WTC11 (cell line): Measurements from ENCODE around the gene GSN. TPM values are rescaled to one million over a fixed set of nuclear protein-coding genes. Genes with fewer than 3 reads are reported as not detected.

Source experiments
- ATAC-seq: fragments of 200-7000 bp; cut with Tn5 transposase; 2 replicates; pipeline ENCODE4 v1.10.0; 2021; ENCODE audit warnings: mild to moderate bottlenecking, moderate library complexity
- CTCF ChIA-PET: fragments of 300-600 bp; sonication (Branson Sonifier 250); formaldehyde crosslinking; loops from one replicate; lab custom pipeline; 2021; ENCODE audit warnings: antibody characterized with exemption; lab: Charles Lee
- POLR2A ChIA-PET: fragments of 350-600 bp; sonication (Branson Sonifier 250); formaldehyde crosslinking; loops from one replicate; lab custom pipeline; 2021; ENCODE audit warnings: antibody characterized with exemption; lab: Charles Lee
- DNase-seq: peaks from one replicate; pipeline ENCODE4 v3.0.0; 2021; ENCODE audit warnings: low spot score
- H3K27ac Mint-ChIP-seq: 2 replicates; pipeline ENCODE4 v1.8.0; 2021; ENCODE audit warnings: mixed read lengths
- H3K27me3 Mint-ChIP-seq: 2 replicates; pipeline ENCODE4 v1.8.0; 2021; ENCODE audit warnings: low read depth, mild to moderate bottlenecking, moderate library complexity, mixed read lengths
- H3K36me3 Mint-ChIP-seq: 2 replicates; pipeline ENCODE4 v1.8.0; 2021; ENCODE audit warnings: mixed read lengths
- H3K4me1 Mint-ChIP-seq: 2 replicates; pipeline ENCODE4 v1.8.0; 2022; ENCODE audit warnings: mixed read lengths
- H3K4me3 Mint-ChIP-seq: 2 replicates; pipeline ENCODE4 v1.8.0; 2021; ENCODE audit warnings: mild to moderate bottlenecking, moderate library complexity, mixed read lengths
- H3K9me3 Mint-ChIP-seq: 2 replicates; pipeline ENCODE4 v1.8.0; 2021; ENCODE audit warnings: mixed read lengths
- AR ChIP-seq: fragments of 250-450 bp; sonication (Bioruptor Pico); IDR thresholded peaks from 2 replicates; pipeline ENCODE4 v1.9.0; 2021; ENCODE audit warnings: mild to moderate bottlenecking
- ATF6 ChIP-seq: sonication (generic); formaldehyde crosslinking; IDR thresholded peaks from 2 replicates; pipeline ENCODE4 v1.8.1; 2023; ENCODE audit warnings: mild to moderate bottlenecking, missing genetic modification reagents
- FOXP1 ChIP-seq: sonication (generic); formaldehyde crosslinking; IDR thresholded peaks from 2 replicates; pipeline ENCODE4 v1.8.0; 2022; ENCODE audit warnings: missing genetic modification reagents, mild to moderate bottlenecking, moderate library complexity, borderline replicate concordance
- IRF1 ChIP-seq: sonication (generic); formaldehyde crosslinking; IDR thresholded peaks from 2 replicates; pipeline ENCODE4 v1.8.0; 2023; ENCODE audit warnings: missing genetic modification reagents
- MYBL2 ChIP-seq: sonication (generic); formaldehyde crosslinking; IDR thresholded peaks from 2 replicates; pipeline ENCODE4 v1.8.1; 2023; ENCODE audit warnings: mild to moderate bottlenecking, moderate library complexity, missing genetic modification reagents
- OVOL2 ChIP-seq: fragments of 250-450 bp; sonication (Bioruptor Pico); IDR thresholded peaks from 2 replicates; pipeline ENCODE4 v1.9.0; 2021; ENCODE audit warnings: mild to moderate bottlenecking, borderline replicate concordance
- RORB ChIP-seq: fragments of 250-450 bp; sonication (Bioruptor Pico); IDR thresholded peaks from 2 replicates; pipeline ENCODE4 v1.9.0; 2021; ENCODE audit warnings: mild to moderate bottlenecking
- SMAD3 ChIP-seq: sonication (generic); formaldehyde crosslinking; IDR thresholded peaks from 2 replicates; pipeline ENCODE4 v1.8.0; 2022; ENCODE audit warnings: missing genetic modification reagents, mild to moderate bottlenecking, borderline replicate concordance
- SOX15 ChIP-seq: fragments of 250-450 bp; sonication (Bioruptor Pico); IDR thresholded peaks from 2 replicates; pipeline ENCODE4 v1.9.0; 2021; ENCODE audit warnings: mild to moderate bottlenecking
- ZNF423 ChIP-seq: fragments of 250-450 bp; sonication (Bioruptor Pico); IDR thresholded peaks from 2 replicates; pipeline ENCODE4 v2.1.2; 2022; ENCODE audit warnings: mild to moderate bottlenecking, moderate library complexity
- ZNF671 ChIP-seq: fragments of 250-450 bp; sonication (Bioruptor Pico); IDR thresholded peaks from 2 replicates; pipeline ENCODE4 v1.8.0; 2021; ENCODE audit warnings: mild to moderate bottlenecking
- total RNA-seq: library from RNA; stranded (reverse); gene quantifications from 3 replicates; pipeline ENCODE4 v1.2.3, GENCODE V29; 2021
- TF ChIP-seq, protein P1 (sequence below): sonication (generic); formaldehyde crosslinking; IDR thresholded peaks from 2 replicates; pipeline ENCODE4 v1.8.1; 2023; ENCODE audit warnings: mild to moderate bottlenecking, missing genetic modification reagents, moderate library complexity
- TF ChIP-seq, protein P2 (sequence below): sonication (generic); formaldehyde crosslinking; IDR thresholded peaks from 2 replicates; pipeline ENCODE4 v1.8.1; 2022; ENCODE audit warnings: mild to moderate bottlenecking, missing genetic modification reagents, moderate library complexity, borderline replicate concordance

The GSN gene
- total RNA-seq, 1 experiment from 2014 or later: 47.0 TPM

- DNase-seq: peak; percentile 34
- CTCF ChIA-PET: interaction anchor here (1.0 to 4.2 kb wide), 8 partner anchors 10 to 239 kb away, joined by 3 to 27 read pairs (median 8); partner anchors contain the start of gene GSN
- no peaks in the 10 kb centered on the region for H3K9me3 Mint-ChIP-seq
- TF ChIP-seq FOXP1 (CRISPR knock-in tag): no peak
- peak; percentile 32; the same call in 1 of the 2 replicates for TF ChIP-seq ZNF423 (CRISPR knock-in tag)
- TF ChIP-seq, all 79 proteins: peak for 1
- Mint-ChIP-seq H3K36me3 (no peaks in the 10 kb centered on the region), H3K27me3 (peaks cover 21% of the 10 kb centered on the region), H3K4me3 (peak overlapping the region; percentile 59), H3K27ac (no peak overlapping the region), H3K4me1 (peaks cover 23% of the 10 kb centered on the region)
- ATAC-seq: peak; percentile 44
- POLR2A ChIA-PET: interaction anchor here (1.0 to 1.3 kb wide), 2 partner anchors 10 to 14 kb away, joined by 3 read pairs; no protein-coding TSS in a partner anchor
Observed at GRCh38 chr9:121298689-121299466, 30.9 kb downstream of the GSN start.

- CTCF ChIA-PET: interaction anchor here (1.0 to 4.2 kb wide), 8 partner anchors 11 to 239 kb away, joined by 3 to 27 read pairs (median 8); partner anchors contain the start of gene GSN
- peak; percentile 56 for ATAC-seq
- H3K4me1 Mint-ChIP-seq: peaks cover 23% of the 10 kb centered on the region
- no peaks in the 10 kb centered on the region for H3K36me3 Mint-ChIP-seq
- H3K27ac Mint-ChIP-seq: no peak overlapping the region
- H3K9me3 Mint-ChIP-seq: no peaks in the 10 kb centered on the region
- H3K4me3 Mint-ChIP-seq: peak overlapping the region; percentile 74
- DNase-seq: peak; percentile 23
- TF ChIP-seq ZNF423 (CRISPR knock-in tag) (peak; percentile 85), OVOL2 (CRISPR knock-in tag) (no peak), FOXP1 (CRISPR knock-in tag) (peak; percentile 49; the same call in 1 of the 2 replicates)
- POLR2A ChIA-PET: interaction anchor here (1.0 to 1.3 kb wide), 2 partner anchors 11 to 15 kb away, joined by 3 read pairs; no protein-coding TSS in a partner anchor
- H3K27me3 Mint-ChIP-seq: peaks cover 21% of the 10 kb centered on the region
Observed at GRCh38 chr9:121299467-121300282, 31.7 kb downstream of the GSN start.

DNA sequence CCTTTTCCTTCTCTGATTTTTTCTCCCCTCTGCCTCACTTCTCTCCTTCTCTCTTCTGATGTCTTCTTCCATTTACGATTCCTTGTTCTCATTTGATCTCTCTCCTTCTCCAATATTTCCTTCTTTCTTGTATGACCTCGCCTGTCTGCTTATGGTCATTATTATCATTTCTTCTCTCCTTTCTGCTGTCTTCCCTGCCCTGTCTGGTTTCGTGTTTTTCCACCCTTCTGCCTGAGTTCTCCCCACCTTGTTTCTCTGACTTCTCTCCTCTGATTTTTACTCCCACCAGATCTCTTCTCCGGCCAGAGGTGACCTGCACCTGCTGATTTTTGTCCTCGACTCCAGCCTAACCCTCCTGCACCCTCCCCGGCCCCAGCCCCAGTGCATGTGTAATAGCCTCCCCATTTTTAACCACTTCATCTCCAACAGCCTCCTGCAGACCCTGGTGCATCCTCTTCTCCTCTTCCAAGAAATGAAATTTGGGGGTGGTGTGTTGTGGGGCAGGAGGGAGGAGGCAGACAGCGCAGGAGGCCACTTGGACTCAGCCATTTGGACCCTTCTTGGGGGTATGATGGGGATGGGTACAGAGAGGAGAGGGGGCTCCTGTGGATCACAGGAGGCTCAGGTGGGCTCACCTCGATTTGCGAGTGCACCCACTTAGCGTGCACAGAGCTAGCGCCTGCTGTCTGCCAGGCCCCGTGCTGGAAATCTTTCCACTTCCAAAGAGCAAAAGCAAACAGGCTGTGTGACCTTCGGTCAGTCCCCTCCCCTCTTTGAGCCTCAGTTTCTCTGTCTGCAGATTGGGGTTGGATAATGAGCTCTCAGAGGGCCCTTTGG, 32.5 kb downstream of the GSN start:
- no peak for TF ChIP-seq ZNF671
- TF ChIP-seq SMAD3 (CRISPR knock-in tag): no peak
- no peak for TF ChIP-seq ATF6 (CRISPR knock-in tag)
- no peak for TF ChIP-seq MYBL2
- TF ChIP-seq, protein P1, sequence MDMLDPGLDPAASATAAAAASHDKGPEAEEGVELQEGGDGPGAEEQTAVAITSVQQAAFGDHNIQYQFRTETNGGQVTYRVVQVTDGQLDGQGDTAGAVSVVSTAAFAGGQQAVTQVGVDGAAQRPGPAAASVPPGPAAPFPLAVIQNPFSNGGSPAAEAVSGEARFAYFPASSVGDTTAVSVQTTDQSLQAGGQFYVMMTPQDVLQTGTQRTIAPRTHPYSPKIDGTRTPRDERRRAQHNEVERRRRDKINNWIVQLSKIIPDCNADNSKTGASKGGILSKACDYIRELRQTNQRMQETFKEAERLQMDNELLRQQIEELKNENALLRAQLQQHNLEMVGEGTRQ (CRISPR knock-in tag): no peak
- TF ChIP-seq SOX15 (CRISPR knock-in tag): no peak
- no peak for TF ChIP-seq IRF1
- TF ChIP-seq, protein P2, sequence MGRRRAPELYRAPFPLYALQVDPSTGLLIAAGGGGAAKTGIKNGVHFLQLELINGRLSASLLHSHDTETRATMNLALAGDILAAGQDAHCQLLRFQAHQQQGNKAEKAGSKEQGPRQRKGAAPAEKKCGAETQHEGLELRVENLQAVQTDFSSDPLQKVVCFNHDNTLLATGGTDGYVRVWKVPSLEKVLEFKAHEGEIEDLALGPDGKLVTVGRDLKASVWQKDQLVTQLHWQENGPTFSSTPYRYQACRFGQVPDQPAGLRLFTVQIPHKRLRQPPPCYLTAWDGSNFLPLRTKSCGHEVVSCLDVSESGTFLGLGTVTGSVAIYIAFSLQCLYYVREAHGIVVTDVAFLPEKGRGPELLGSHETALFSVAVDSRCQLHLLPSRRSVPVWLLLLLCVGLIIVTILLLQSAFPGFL: no peak
- no peak for TF ChIP-seq AR (CRISPR knock-in tag)
- no peak for TF ChIP-seq RORB
- Mint-ChIP-seq H3K4me1 (peaks cover 23% of the 10 kb centered on the region), H3K36me3 (no peaks in the 10 kb centered on the region), H3K27me3 (peaks cover 21% of the 10 kb centered on the region), H3K27ac (no peak overlapping the region), H3K4me3 (peak overlapping the region; percentile 74), H3K9me3 (no peaks in the 10 kb centered on the region)
- POLR2A ChIA-PET: no interaction called here
- ATAC-seq (no peak), DNase-seq (no peak)
- CTCF ChIA-PET: interaction anchor here (1.3 to 2.4 kb wide), 2 partner anchors 20 to 87 kb away, joined by 3 to 12 read pairs; no protein-coding TSS in a partner anchor
